UCSD-AML1 (cell line): ENCODE data around the gene UNKL.

Experiments
- DNase-seq: peaks from one replicate; lab custom pipeline; 2025; ENCODE audit not compliant: unreplicated experiment; lab: John Stamatoyannopoulos, UW

Gene UNKL

GRCh38 chr16:1356061-1356900 lies 58.2 kb downstream of the UNKL start:
- no peak for DNase-seq

DNA sequence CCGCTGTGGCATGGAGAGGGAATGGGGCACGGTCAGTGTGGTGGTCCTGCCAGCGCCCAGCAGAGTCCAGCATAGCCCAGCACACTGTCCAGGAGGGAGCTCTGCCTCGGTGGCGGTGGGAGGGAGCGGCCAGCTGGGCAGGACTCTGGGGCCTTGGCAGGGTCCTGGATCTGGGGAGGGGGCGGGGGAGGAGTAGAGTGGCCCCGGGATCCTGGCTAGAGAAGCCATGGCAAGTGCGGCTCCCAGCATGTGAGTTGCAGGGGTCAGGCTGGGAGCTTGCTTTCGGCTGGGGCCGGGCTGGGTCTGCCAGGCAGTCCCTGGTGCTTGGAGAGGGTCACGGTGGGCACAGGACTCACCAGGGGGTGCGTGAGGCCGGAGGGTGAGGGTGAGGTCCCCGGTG lies 58.9 kb downstream of the UNKL start:
- no peak for DNase-seq

DNA sequence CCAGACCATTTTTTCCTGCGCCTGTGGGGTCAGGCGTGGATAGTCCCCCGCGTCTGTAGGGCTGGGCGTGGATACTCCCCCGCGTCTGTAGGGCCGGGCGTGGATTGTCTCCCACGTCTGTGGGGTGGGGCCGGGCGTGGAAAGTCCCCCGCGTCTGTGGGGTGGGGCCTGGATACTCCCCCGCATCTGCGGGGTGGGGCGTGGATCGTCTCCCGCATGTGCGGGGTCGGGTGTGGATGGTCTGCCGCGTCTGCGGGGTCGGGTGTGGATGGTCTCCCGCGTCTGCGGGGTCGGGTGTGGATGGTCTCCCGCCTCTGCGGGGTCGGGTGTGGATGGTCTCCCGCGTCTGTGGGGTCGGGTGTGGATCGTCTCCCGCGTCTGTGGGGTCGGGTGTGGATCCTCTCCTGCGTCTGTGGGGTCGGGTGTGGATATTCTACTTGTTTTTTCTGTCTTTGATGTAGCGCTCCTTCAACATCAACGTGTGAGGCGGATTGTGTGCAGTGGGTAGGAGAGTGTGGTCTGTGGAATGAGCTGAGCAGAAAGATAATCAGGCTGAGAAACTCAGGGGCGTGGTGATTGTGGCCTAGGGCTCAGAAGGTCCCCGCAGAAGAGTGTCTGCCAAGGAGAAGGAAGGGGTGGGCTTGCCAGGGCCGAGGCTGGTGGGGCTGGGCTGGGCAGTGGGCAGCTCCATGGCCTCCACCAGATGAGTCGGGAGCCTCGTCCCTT lies 59.5 kb downstream of the UNKL start:
- no peak for DNase-seq

- DNase-seq: peak; percentile 90
Observed at GRCh38 chr16:1351582-1352362, 62.7 kb downstream of the UNKL start, which contains the start of the genes GNPTG and TSR3. Gene GNPTG, plus strand, starts transcription at chr16:1351931. Its CDS starts 35 bp downstream, at chr16:1351966. Gene TSR3, minus strand, starts transcription at chr16:1351878. Its CDS starts 74 bp downstream, at chr16:1351804.

GRCh38 chr16:1351215-1351581 lies 63.3 kb downstream of the UNKL start:
- DNase-seq: no peak

- DNase-seq: no peak
Observed at GRCh38 chr16:1350691-1351090, 63.8 kb downstream of the UNKL start.

DNA sequence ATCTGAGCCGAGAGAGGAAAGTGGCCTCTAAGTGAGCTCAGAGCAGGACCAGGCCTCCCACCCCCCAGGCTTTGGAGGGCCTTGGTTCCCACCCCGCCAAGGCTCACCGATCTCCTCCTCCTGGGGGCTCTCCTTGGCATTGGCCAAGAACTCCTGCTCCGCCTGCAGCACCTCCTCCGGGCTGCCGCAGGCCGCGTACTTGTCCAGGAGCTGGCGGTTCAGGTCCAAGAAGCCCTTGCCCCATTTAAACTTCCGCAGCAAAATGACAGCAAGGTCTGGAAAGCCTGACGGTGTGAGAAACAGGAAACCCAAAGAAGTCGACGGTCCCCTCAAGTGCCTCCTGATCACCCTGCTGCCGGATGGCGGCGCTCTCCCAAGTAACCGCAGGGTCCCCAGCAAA lies 64.6 kb downstream of the UNKL start:
- no peak for DNase-seq

DNA sequence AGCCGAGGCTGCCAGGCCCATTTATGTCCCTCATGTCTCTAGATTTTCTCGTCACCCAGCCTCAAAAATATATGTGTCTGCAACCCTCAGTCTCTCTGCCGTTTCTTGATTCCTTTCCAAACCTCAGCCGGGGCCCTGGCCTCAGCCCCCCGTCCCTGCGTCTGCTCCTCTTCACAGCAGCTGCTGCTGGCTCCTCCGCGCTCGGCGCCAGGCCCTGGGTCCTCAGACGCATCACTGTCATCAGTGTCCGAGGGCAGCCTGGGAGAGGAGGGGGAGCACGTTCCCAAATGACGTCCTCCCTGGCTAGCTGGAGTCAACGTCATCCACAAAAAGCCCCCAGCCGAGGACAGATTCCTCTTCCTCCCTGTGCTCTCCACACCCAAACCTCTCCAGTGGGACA lies 65.2 kb downstream of the UNKL start:
- DNase-seq: no peak

- DNase-seq: no peak
Observed at GRCh38 chr16:1348926-1349325, 65.6 kb downstream of the UNKL start.

- no peak for DNase-seq
Observed at GRCh38 chr16:1348441-1348840, 66.1 kb downstream of the UNKL start.

DNA sequence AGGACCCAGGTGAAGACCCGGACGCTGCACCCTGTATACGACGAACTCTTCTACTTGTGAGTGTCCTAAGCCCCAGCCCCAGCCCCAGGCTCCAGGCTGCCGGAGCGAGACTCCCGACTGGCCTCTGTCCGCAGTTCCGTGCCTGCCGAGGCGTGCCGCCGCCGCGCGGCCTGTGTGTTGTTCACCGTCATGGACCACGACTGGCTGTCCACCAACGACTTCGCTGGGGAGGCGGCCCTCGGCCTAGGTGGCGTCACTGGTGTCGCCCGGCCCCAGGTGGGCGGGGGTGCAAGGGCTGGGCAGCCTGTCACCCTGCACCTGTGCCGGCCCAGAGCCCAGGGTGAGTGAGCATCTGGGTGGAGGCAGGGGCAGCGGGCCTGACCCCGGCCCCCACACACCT lies 66.5 kb downstream of the UNKL start:
- DNase-seq: no peak

- no peak for DNase-seq
Observed at GRCh38 chr16:1347286-1347855, 67.1 kb downstream of the UNKL start.

DNA sequence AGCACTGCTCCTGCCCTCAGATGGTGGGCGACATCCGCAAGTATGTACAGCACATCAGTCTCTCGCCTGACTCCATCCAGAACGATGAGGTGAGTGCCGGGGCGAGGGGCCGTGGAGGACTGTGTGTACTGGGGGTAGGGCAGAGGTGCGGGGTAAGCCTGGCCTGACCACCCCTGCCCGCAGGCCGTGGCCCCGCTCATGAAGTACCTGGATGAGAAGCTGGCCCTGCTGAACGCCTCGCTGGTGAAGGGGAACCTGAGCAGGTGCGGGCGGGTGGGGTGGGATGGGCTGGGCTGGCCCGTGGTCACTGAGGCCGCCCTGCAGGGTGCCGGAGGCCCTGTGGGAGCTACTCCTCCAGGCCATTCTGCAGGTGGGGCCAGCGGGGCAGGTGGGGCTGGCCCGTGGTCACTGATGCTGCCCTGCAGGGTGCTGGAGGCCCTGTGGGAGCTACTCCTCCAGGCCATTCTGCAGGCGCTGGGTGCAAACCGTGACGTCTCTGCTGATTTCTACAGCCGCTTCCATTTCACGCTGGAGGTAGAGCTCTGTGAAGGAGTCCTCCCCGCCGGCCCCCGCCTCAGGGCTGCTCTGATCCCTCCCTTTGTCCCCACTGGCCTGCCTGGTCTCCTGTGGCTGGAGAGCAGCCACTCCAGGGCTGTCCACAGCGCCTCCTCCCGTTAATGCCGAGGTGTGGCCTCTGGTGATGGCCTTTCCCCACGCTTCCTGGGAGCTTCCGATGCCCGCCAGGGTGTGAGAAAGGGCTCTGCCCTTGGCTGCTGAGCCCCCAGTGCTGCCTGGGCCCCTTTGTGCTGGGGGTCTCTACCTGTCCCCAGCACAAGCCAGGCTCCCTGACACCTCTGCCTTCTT lies 67.8 kb downstream of the UNKL start:
- DNase-seq: no peak

DNA sequence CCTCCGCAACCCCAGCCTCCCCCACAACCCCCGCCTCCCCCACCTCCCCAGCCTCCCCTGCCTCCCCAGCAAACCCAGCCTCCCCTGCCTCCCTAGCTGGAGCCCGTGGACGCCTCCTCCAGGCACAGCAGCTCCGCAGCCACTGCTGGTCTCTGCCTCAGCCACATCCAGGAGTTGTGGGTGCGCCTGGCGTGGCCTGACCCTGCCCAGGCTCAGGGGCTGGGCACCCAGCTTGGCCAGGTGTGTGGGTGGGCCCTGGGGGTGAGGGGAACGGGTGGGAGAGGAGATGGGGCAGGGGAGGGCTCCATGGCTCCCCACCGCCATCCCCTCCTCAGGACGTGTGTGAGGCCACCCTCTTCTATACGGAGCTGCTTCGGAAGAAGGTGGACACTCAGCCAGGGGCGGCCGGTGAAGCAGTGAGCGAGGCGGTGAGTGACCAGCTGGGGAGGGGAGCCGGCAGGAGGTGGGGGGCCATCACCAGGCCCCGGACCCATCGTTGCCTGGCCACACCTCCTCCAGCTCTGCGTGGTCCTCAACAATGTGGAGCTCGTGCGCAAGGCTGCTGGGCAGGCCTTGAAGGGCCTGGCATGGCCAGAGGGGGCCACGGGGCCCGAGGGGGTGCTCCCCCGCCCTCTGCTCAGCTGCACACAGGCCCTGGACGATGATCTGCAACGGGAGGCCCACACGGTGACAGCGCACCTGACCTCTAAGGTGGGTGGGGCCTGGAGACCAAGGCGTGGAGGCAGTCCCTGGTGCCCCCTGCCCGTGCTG lies 68.7 kb downstream of the UNKL start:
- DNase-seq: no peak

- DNase-seq: no peak
Observed at GRCh38 chr16:1345087-1345486, 69.4 kb downstream of the UNKL start.

- DNase-seq: no peak
Observed at GRCh38 chr16:1344499-1344898, 70.0 kb downstream of the UNKL start.

DNA sequence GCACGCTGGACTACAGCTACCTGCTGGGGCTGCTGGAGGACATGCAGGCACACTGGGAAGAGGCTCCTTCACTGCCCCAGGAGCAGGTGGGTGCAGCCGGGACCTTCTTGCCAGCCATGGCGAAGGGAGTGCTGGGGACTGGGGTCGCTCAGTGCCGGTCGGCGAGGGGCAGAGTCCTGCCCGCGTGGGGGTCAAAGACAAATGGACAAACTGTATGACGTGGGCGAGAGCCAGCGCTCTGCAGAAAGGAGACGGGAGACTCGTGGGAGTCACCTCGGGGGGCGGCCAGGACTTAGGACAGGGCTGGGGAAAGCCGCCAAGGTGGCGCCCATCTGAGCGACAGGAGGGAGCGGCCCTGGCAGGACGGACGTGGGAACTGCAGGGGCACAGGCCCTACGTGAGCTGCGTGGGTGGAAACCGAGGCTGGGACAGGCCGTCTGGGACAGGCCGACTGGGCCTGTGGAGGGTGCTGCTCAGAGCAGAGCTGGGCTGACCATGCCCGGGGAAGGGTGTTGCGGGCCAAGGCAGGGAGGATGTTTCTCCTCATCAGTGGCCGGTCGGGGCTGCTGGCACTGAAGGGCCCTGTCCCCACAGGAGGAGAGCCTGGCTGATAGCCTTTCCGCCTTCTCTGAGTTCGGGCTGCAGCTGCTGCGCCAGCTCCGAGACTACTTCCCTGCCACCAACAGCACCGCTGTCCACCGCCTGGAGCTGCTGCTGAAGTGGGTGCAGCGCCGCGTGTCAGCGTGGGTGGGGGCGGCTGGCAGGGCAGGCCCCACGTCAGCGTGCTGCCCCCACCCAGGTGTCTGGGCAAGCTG lies 70.9 kb downstream of the UNKL start:
- DNase-seq: no peak

GRCh38 chr16:1342526-1343427 lies 71.7 kb downstream of the UNKL start:
- peak; percentile 98 for DNase-seq
